Fibroblast of skin of left quadriceps (primary cell): ENCODE data around the gene E2F8.
A peak's percentile ranks its signal among the peaks of the same experiment; 100 is the strongest.

Source experiments
- DNase-seq, 2 experiments: peaks; one replicate each; pipeline ENCODE4 v3.0.0-alpha.2; 2013; ENCODE audit warnings: low read depth in 2 of 2

The E2F8 gene

GRCh38 chr11:19252394-19253152 is 11.8 kb upstream of the E2F8 start:
- no peak for DNase-seq

- DNase-seq = no peak
Measured at GRCh38 chr11:19251577-19251976, 10.8 kb upstream of the E2F8 start.

GRCh38 chr11:19246816-19247215 is 6.1 kb upstream of the E2F8 start:
- DNase-seq = no peak

GRCh38 chr11:19245351-19245750 is 4.6 kb upstream of the E2F8 start:
- no peak for DNase-seq

- DNase-seq = no peak
Measured at GRCh38 chr11:19244621-19245020, 3.9 kb upstream of the E2F8 start.

- no peak for DNase-seq
Measured at GRCh38 chr11:19244084-19244483, 3.3 kb upstream of the E2F8 start.

GRCh38 chr11:19243613-19244012 is 2.9 kb upstream of the E2F8 start:
- DNase-seq = no peak

GRCh38 chr11:19243143-19243542 is 2.4 kb upstream of the E2F8 start:
- no peak for DNase-seq

- no peak for DNase-seq
Measured at GRCh38 chr11:19242179-19242932, 1.6 kb upstream of the E2F8 start.

GRCh38 chr11:19241260-19242178 is 774 bp upstream of the E2F8 start:
- DNase-seq = no peak

- no peak for DNase-seq
Measured at GRCh38 chr11:19239039-19239438, 1.7 kb downstream of the E2F8 start.

GRCh38 chr11:19237813-19238212 is 2.9 kb downstream of the E2F8 start:
- DNase-seq = no peak

GRCh38 chr11:19237381-19237780 is 3.4 kb downstream of the E2F8 start:
- DNase-seq = no peak

- DNase-seq = no peak
Measured at GRCh38 chr11:19234231-19234817, 6.4 kb downstream of the E2F8 start.

GRCh38 chr11:19232910-19233503 is 7.7 kb downstream of the E2F8 start:
- DNase-seq = peak; percentile 50 to 53

GRCh38 chr11:19229671-19230070 is 11.1 kb downstream of the E2F8 start:
- DNase-seq = no peak

GRCh38 chr11:19228968-19229367 is 11.8 kb downstream of the E2F8 start:
- no peak for DNase-seq

- DNase-seq = no peak
Measured at GRCh38 chr11:19226378-19227195, 14.2 kb downstream of the E2F8 start.

GRCh38 chr11:19225581-19225980 is 15.2 kb downstream of the E2F8 start:
- no peak for DNase-seq

GRCh38 chr11:19225123-19225522 is 15.6 kb downstream of the E2F8 start:
- DNase-seq = no peak
